Glomerular visceral epithelial cell (primary cell): ENCODE results near the gene ATPAF2.

Experiments used
- DNase-seq: peaks from one replicate; pipeline ENCODE4 v3.0.0-alpha.2; 2016; ENCODE audit errors: extremely low spot score

Gene ATPAF2

DNA sequence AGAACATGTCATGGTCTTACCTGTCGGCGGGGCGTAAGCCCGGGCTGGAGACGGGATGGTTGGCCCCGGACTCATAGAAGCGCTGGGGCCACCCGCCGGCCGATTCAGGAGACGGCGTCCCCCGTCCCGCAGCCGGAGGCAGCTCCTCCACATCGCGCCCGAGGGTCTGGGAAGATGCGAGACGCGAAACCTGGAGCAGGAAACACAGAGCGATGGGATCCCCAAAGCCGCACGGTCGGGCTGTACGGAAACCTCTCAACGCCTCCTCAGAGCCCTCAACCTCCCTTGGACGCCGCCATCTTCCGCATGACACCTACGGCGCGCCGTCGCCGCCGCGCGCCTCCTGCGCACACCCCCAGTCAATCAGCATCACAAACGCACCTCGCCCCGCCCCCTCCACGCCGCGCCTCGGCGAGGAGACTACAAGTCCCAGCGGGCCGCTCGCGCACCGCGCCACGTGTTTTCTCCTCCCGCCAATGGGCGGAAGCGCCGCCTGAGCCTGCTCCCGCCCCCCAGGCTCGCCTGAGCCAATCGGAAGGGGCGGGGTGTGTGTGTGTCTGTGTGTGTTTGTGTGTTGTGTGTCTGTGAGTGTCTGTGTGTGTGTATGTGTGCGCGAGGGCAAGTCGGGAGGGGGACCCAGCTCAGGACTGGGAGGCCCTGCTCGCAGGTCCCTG, at the start of gene ATPAF2, which contains the start of gene GID4:
Gene ATPAF2, minus strand, starts transcription at position 308 of the 674 bp plus-strand sequence. Its CDS starts 155 bp downstream, at position 153.
Gene GID4, plus strand, starts transcription at position 548 of the 674 bp plus-strand sequence. Its CDS starts 57 bp downstream, at position 605.
- DNase-seq: peak; percentile 99

DNA sequence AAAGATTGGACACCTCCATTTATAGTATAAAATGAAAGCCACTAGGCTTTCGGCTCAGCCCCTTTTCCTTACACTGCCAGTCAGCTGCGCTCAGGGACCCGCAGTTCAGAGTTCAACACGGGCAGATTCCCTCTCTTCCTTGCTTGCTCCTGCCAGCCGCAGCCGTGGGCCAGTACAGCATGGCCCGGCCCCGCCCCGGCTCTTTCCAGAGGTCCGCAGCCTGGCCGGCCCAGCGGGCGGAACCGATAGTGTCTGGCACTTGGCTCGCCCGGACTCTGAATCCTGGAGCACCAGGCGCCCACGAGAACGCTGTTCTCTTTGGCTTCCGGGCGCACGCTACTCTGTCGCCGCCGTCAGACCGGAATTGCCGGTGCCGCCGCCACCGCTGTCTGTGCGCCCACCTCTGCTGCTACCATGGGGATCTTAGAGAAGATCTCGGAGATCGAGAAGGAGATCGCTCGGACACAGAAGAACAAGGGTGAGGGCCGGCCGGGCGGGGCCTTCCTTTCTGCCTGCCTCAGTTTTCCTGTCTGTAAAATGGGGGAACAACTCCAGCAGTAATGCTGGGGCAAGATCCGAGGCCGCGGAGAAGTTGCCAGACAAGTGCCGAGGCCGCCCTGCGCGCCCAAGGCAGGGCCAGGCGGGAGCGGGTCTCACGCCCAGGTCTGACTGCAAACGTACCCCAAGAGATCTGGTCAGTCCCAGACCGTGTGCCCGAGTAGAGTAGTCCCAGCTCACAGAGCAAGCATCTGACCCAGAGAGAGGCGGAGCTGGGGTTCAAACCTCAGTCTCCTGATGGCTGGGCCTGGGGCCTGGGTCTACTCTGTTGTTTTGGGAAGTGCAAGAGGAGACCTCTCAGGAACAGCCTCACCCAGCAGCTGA, 48.9 kb upstream of the ATPAF2 start, which contains the start of gene DRG2:
Gene DRG2, plus strand, starts transcription at position 339 of the 882 bp plus-strand sequence. Its CDS starts 76 bp downstream, at position 415.
- peak; percentile 92 for DNase-seq

DNA sequence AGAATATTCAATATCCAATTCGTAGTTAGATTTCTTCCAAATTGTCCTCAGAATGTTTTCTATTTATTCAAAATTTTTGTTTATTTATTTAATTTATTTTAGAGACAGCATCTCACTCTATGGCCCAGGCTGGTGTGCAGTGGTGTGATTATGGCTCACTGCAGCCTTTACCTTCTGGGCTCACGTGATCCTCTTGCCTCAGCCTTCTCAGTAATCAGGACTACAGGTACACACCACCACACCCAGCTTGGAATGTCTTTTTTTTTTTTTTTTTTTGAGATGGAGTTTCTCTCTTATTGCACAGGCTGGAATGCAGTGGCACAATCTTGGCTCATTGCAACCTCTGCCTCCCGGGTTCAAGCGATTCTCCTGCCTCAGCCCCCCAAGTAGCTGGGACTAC, 45.3 kb upstream of the ATPAF2 start:
- no peak for DNase-seq

DNA sequence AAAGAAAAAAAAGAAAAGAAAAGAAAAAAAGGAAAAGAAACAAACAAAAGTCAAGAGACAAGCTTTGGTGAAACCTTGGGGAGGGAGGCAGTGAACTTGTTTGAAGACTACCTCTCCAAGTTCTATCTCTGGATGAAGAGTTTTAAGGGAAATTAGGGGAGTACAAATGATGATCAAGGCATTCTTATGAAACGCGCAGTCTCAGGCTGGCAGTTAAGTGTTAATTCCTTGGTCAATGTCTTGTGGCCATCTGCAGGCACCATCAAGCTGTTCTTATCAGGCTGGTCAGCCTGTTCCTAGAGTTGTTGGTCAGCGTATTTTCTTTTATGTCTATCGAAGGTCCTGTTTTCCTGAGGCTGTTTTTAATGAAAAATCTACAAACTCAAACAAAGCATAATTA, 40.6 kb upstream of the ATPAF2 start:
- DNase-seq: no peak

DNA sequence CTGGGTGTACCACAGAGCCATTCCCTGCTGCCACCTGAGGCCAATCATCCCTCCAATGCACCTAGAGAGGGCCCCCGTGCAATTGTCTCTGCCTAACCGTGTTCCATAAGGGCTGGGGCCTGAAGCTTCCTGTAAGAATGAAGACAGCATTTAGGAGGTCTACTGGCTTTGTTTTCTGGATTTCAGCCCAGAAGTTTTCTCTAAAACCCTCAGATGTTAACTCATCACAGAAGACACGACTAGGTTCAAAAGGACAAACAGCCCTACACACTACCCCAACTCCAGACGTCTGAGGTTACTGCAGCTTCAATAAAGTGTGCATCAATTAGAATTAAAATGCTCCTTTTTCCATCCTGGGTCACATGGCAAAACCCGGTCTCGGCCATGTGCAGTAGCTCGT, 38.0 kb upstream of the ATPAF2 start:
- no peak for DNase-seq

DNA sequence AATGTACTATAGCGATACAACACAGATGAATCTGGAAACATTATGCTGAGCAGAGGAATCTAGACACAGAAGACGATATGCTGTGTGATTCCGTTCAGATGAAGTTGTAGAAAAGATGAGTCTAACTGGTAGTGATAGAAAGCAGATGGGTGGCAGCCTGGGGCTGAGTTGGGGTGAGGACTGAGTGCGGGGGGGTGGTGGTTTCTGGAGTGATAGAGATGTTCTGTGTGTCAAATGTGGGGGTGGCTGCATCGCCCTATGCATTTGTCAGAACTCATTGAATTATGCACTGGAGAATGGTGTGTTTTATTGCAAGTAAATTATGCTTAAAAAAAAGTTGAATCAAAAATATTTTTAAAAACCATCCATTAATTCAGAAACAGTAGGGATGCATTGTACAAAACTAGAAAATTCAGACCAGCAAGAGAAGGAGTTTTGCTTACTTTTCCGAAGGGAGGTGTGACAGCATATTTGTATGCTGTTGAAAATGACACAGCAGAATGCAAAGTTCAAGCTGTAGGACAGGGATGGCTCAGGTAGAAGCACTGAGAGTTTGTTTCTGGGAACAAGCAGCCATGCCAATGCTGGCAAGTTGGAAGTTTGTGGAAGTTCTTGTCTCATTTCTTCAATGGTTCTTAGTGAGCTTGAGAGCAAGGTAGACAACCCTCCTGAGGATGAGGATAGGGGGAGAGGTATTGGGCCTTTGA, 35.8 kb upstream of the ATPAF2 start:
- DNase-seq: no peak

DNA sequence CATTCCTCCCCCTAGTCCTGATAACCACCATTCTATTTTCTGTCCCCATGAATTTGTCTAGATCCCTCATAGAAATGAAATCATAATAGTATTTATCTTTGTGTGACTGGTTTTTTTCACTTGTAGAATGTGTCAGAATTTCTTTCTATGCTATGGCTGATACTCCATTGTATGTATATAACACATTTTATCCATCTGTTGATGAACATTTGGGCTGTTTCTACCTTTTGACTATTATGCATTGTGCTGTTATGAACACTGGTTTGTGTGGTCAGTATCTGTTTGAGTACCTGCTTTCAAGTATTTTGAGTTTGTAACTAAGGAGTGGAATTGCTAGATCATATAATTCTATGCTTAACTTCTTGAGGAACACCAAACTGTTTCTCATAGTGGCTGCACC, 32.8 kb upstream of the ATPAF2 start:
- DNase-seq: no peak

DNA sequence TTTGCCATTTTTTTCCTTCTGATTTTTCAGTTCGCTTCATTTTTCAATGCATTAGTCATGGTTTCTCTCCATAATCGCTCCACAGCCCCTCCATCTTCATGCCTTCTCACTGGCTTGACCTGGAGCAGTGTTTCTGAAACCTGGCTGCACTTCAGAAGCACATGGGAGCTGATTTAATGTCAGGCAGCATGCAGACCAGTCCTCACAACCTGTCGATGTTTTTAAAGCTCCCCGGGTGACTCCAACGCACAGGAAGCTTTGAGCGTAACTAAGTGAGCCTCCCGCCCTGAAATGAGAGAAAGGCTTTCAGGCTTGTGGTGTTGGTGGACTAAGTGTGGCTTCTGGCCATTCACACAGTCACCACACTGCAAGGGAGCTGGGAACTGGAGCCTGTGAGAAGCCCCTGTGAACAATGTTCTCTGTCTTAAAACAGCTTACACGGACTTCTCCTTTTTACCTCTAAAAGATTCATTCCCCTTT, 31.9 kb upstream of the ATPAF2 start:
- DNase-seq: peak; percentile 36

DNA sequence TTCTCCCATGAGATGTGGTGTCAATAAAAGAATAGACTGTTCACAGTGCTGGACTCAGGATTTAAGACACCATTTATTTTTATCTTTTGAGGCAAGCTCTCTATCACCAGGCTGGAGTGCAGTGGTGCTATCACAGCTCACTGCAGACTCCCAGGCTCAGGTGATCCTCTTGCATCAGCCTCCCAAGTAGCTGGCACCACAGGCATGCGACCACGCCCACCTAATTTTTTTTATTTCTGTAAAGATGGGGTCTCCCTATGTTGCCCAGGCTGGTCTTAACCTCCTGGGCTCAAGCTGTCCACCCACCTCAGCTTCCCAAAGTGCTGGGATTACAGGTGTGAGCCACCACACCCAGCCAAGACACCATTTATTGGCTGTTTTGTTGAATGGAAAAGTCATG, 30.1 kb upstream of the ATPAF2 start:
- no peak for DNase-seq

DNA sequence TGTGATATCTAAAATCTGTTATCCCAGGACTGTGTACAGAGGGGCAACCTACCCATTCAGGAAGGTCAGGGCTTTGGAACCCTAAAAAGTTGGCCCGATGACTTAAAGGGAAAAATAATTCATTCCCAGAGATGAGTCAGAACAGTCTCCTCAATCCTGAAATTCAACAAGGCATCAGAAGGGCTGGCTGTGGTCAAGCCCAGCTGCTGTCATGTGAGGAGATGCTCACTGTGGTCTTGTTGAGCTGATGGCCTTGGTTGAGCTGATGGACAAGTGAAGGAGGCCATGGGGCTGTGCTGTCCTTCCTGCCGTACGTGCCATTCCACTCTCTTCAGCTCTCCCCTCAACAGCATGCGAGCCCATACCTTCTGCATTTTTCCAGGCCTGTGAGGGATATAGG, 27.9 kb upstream of the ATPAF2 start:
- no peak for DNase-seq

DNA sequence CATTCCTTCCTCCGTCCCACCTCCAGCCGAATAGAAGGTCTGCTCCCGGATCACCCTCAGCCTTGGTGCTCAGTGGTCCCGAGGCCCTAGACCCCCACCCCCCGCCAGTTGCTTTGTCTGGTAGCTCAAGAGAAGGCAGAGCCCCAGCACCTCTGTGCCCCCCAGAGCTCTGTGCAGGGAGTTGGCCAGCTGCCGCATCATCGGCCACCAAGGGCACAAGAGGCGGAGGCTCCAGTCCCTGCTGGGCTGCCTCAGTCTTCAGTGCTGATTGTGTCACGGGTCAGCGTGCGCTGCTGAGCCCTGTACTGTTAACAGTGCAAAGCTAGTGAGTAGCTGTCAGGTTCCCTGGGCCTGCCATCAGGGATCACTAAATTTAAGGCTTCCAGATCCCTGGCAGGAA, 26.6 kb upstream of the ATPAF2 start:
- no peak for DNase-seq

DNA sequence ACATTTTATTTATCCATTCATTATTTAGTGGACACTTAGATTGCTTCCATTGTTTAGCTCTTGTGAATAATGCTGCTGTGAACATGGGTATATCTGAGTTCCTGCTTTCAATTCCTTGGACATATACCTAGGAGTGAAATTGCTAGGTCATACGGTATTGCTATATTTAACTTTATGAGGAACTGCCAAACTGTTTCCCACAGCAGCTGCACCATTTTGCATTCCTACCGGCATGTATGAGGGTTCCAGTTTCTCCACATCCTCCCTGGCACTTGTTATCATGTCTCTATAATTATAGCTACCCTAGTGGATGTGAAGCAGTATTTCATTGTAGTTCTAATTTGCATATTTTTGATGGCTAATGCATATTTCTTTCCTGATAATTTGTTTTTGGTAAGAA, 25.1 kb upstream of the ATPAF2 start:
- no peak for DNase-seq

DNA sequence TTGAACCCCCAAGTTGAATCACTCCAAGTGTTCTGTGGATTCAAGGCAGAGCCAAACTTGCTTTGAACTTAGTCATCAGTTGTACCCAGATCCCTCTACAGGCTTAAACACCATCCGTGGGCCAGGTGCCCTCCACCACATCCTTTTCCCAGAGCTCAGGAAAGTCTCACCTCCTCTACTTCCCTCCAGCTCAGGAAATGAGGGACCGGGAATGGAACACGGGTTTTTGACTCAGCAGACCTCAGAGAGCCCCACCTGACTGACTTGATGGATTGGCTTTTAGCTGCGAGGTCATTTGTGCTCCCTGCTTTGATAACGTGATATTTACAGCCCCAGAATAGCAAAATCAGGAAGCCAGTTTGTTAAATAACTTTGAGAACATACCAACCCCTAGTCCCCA, 20.3 kb upstream of the ATPAF2 start:
- no peak for DNase-seq

DNA sequence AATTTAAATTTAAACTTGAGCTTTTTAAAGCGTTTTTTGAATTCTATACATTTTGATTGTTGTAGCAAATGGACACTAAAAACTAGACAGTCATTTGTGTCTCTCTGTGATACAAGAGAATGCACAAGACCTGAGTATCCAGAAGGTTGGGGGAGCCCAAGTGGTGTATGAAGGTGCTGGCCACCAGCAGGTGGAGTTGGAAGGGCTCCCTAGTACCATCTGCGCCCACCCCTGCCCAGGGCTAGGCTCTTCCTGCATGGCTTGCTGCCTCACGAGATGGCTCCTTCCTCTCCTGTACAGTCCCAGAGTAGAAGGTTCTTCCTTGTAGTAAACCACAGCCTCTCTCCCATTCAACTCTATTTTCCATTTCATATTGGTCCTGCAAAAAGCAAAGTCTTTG, 17.2 kb upstream of the ATPAF2 start:
- no peak for DNase-seq

DNA sequence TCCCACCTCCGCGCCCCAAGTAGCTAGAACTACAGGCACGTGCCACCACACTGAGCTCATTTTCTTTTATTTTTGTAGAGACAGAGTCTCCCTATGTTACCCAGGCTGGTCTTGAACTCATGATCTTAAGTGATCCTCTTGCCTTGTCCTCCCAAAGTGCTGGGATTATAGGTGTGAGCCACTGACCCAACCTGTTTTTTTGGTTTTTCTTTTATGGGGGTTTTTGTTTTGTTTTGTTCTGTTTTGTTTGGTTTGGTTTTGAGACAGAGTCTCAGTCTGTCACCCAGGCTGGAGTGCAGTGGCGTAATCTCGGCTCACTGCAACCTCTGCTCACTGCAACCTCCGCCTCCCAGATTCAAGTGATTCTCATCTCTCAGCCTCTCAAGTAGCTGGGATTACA, 16.6 kb upstream of the ATPAF2 start:
- DNase-seq: no peak

DNA sequence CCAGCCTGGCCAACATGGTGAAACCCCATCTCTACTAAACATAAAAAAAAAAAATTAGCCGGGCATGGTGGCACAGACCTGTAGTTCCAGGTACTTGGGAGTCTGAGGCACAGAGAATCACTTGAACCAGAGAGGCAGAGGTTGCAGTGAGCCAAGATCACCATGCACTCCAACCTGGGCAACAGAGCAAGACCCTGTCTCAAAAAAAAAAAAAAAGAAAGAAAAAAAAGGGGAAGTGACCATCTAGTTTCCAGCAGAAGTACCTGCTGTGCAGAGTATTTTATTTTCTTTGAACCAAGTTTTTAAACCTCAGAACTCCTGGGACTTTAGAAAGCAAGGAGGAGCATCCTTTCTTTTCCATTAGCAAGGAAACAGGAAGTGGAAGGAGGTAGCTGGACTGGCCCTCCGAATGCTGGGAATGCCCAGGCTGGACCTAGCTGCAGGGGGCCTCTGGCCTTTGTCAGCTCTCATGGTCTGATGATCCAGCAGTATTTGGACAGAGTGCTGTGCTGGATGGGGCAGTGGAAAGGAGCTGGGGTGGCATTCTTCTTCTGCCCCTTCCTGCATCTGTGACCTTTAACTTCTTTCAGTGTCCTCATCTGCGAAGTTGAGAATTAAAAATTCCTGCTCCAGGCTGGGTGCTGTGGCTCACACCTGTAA, 6.9 kb upstream of the ATPAF2 start:
- no peak for DNase-seq

DNA sequence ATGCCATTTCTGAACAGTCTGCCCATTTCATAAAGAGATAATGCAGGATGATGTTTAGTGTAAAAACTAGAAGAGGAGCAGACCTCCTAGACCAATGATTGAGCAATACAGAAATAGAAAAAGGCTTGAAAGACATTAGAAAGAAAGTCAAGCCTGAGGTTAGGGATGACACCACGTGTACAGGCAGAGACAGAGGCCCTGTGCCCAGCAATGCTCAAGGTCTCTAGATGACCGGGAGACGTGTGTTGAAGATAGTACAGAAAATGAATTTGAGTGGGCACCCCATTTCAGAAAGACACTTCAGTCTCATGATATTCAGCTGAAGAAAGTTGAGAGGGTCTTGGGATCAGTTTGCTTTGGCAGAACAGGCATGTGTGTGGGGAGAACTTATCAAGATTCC, 5.6 kb upstream of the ATPAF2 start:
- DNase-seq: no peak

DNA sequence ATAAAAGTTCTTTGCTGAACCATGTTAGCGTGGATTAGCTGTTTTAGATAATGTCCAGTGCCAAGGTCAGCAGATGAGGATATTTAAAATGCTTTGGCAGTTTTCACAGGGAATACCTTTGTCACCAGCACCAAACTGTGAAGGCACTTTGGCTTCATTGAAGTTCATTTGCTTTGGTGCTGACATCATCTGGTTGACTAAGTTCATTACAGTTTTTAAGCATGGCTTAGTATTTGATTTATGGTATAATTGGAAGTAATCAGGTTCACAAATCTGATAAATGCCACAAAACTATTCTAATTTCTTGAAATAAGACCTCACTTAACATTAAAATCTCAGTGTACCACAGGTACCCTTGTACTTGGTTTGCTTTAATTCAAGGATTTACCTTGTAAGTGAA, 4.5 kb upstream of the ATPAF2 start:
- DNase-seq: no peak

DNA sequence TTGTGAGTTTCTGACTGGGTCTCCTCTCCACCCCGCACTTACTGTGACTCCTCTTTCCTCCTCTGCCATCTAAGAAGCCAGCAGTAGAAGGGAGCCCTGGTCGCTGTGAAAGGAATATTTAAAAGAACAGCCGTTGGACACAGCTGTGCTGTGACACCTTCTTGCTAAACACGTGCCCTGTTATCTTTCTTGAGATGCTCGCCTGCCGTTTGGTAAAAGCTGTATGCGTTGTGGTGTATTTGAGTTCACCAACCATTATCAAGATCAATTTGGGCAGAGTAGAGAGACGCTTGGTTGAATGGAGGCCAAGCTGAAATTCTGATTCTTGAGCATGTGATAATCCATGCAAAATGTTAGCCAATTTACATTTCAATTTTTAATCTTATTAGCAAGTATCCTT, 4.0 kb upstream of the ATPAF2 start:
- no peak for DNase-seq

DNA sequence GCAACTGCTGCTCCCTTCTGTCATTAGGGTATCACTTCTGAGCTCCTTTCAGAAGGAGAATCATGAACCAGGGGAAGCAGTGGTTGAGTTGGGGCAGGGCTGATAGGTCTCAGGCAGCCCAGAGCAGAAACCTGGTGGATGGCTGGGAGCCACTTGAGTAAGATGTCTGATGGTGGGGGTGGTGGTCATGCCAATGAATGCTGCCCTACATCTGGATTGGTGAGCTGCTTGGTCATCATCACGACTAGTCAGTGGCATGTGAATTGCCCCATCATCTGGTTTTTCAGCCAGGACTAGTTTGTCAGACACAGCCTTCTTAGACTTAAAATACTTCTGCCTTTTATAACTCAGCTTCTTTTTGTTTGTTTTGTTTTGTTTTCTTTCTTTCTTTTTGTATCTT, 2.8 kb upstream of the ATPAF2 start:
- no peak for DNase-seq

DNA sequence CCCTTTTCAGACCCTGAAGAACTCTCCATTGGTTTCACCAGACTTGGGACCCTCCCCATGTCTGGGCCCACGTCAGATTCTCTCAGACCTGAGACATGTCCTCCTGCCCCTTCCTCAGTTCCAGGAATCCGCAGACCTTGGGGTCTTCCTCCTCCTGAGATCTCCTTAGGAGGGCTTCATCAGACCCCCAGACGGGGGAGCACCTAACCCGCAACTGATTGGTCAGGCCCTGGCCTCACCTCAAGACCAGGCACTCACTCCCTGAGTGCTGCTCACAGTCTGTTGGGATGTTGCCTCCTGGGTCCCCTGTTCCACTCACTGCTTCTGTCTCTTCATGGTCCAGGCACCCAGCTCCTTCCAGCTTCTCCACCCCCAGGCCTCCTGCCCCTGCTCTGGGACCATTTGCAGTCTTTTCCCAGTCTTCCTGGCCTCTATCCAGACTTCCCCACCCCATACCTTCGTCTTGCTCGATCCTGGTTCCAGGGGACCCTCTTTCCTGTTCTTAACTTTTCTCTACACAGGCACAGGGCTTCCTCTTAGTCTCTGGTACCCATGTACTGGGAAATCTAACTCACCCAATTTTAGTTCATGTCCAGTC, 1.4 kb upstream of the ATPAF2 start:
- no peak for DNase-seq
